ENCODE results near the gene PMEPA1.

GRCh38 chr20:57746832-57747404 is 37.1 kb upstream of the PMEPA1 start:
- no peak for TF ChIP-seq POLR2A (IDR thresholded peaks at IDR 0.05)
- no peak for TF ChIP-seq CTCF (IDR thresholded peaks at IDR 0.05)
- TF ChIP-seq POLR2AphosphoS5 (IDR thresholded peaks at IDR 0.05), result no peak
- TF ChIP-seq EP300 (IDR thresholded peaks at IDR 0.05), result no peak
